DMS53 treated with DMSO at 0.1 percent for 48 hours (cell line): ENCODE data around the gene NDOR1.

ENCODE experiments used
- DNase-seq: peaks from one replicate; lab custom pipeline; 2025; ENCODE audit not compliant: unreplicated experiment; lab: John Stamatoyannopoulos, UW

The NDOR1 gene

GRCh38 chr9:137198051-137198901 lies 7.2 kb upstream of the NDOR1 start:
- peak; percentile 50 for DNase-seq

- no peak for DNase-seq
These were observed 6.6 kb upstream of the NDOR1 start for GRCh38 chr9:137198902-137199283.

GRCh38 chr9:137199411-137200121 lies 5.9 kb upstream of the NDOR1 start:
- no peak for DNase-seq

- DNase-seq = peak; percentile 98
These were observed 4.9 kb upstream of the NDOR1 start, which contains the start of gene TPRN for GRCh38 chr9:137200311-137201204. Gene TPRN (minus strand): TSS chr9:137200741. CDS start chr9:137200711, 30 bp downstream.

DNA sequence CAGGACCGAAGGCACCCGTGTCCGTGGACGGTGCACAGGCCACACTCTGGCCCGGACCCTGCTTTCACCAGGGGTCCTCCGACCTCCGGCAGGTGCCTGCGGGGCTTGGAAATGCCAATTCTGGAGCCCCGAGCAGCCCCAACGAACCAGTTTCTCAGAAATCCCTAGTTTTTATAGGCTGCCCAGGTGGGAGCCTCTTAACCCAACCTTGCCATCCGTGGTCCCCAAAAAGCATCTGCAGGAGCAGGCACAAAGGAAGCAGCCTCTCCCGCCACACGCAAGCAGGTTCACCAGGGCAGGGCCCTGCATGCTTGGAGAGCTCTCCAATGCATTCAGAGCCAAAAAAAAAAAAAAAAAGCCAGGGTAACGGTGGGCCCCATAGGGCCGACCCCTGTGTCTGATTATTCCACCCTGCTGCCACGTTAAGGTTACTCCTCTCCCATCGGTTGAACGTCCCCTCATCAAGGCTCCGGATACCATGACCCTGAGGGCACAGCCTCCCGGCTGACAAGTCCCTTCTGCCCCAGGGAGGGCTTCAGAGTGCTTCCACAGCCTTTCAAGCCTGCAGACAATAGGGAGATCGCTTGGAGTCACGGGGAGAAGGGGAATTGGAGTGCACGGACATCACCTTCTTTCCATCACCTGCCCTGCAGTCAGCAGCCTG lies 4.2 kb upstream of the NDOR1 start:
- DNase-seq = no peak

DNA sequence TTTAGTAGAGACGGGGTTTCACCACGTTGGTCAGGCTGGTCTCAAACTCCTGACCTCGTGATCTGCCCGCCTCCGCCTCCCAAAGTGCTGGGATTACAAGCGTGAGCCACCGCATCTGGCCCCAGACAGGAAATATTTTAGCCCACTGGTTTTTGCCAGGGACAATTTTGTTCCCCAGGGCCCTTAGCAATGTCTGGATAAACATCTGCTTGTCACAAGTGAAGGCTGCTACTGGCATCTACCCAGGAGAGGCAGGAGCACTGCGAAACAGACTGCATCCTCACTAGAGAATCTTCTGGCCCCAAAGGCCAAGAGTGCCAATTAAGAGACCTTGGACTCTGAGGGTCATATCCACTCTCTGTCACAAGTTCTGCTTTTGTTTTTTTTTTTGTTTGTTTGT lies 2.5 kb upstream of the NDOR1 start:
- DNase-seq = no peak

DNA sequence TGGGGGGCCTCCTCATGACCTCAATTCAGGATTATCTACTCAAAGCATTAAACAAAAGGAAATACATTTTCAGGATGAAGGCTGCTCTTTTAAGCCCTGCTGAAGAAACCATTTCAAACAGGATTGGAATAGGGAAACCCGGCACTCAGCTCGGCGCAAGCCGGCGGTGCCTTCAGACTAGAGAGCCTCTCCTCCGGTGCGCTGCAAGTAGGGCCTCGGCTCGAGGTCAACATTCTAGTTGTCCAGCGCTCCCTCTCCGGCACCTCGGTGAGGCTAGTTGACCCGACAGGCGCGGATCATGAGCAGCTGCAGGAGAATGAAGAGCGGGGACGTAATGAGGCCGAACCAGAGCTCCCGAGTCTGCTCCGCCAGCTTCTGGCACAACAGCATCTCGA lies 772 bp upstream of the NDOR1 start:
- DNase-seq = no peak

DNA sequence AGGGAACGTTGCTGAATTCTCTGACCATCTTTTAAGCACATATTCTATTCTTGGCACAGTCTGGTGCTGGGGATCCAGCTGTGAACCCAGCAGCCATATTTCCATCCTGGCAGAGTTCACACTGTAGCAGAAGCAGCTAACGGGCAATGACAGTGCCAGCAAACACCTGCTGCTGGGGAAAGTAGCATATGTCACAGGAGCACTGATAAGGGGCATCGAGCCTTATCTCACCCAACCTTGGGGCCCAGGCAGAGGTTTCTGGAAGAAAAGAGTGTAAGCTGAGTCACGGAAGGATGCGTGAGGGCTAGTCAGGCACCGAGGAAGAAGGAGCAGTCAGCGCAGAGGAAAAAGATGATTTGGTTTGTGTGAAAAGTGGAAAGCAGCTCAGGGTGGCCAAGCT lies 1.1 kb downstream of the NDOR1 start:
- DNase-seq = no peak

- no peak for DNase-seq
These were observed 6.0 kb downstream of the NDOR1 start for GRCh38 chr9:137211532-137211931.

GRCh38 chr9:137212520-137212919 lies 7.0 kb downstream of the NDOR1 start:
- DNase-seq = no peak

GRCh38 chr9:137213160-137214060 lies 7.9 kb downstream of the NDOR1 start:
- no peak for DNase-seq

DNA sequence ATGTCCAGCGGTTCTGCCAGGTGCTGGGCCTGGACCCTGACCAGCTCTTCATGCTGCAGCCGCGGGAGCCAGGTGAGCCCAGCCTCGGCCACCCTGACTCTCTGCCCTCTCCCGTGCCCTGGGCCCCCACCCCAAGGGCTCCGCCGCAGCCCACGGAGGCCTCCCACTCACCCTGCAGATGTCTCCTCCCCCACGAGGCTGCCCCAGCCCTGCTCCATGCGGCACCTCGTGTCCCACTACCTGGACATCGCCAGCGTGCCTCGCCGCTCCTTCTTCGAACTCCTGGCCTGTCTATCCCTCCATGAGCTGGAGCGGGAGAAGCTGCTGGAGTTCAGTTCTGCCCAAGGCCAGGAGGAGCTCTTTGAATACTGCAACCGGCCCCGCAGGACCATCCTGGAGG lies 9.1 kb downstream of the NDOR1 start:
- DNase-seq = no peak

DNA sequence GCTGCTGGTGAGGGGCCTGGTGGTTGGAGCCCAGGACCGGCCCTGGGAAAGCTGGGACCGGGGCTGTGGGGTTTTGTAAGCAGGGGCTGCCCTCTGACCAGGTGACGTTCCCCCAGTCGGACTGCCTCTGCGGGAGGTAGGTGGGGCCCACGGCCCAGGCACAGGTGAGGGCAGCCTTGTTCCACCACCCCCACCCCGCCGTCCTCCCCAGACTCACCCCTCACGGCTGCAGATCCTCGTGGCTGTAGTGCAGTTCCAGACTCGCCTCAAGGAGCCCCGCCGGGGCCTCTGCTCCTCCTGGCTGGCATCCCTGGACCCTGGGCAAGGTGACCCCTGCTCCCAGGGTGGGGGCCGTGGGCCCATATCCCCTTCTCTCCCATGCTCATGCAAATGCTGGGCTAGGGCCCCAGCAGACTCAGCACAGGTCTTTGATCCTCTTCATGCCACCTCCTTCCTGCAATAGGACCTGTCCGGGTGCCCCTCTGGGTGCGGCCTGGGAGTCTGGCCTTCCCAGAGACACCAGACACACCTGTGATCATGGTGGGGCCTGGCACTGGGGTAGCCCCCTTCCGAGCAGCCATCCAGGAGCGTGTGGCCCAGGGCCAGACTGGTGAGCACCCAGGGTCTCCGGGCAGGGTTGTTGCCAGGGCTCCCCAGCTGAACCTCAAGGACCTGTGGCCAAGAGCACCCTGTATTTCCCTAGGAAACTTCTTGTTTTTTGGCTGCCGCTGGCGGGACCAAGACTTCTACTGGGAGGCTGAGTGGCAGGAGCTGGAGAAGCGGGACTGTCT lies 9.9 kb downstream of the NDOR1 start:
- no peak for DNase-seq

GRCh38 chr9:137216188-137216965 lies 10.9 kb downstream of the NDOR1 start:
- DNase-seq = no peak

- DNase-seq = no peak
These were observed 12.0 kb downstream of the NDOR1 start for GRCh38 chr9:137217276-137218211.

DNA sequence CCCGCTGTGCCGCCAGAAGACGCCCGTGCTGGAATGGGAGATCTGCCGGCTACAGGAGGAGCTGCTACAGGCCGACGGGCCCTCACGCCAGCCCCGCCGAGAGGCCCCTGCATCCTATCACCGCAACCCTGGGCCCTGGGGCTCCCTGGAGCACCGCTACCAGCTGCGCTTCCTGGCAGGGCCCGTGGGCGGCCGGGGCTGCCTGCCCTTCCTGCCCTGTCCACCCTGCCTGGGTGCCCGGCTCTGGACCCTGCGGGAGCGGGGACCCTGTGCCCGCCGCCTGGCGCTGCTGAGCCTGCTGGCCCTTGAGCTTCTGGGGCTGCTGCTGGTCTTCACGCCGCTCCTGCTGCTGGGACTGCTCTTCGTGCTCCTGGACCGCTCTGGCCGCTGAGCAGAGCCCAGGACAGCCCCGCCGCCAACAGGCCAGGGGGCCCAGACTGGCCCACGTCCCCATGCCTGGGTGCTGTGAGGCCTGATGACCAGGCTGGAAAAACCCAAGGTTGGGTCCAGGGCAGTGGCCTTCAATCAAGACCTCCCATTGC lies 12.8 kb downstream of the NDOR1 start:
- no peak for DNase-seq

DNA sequence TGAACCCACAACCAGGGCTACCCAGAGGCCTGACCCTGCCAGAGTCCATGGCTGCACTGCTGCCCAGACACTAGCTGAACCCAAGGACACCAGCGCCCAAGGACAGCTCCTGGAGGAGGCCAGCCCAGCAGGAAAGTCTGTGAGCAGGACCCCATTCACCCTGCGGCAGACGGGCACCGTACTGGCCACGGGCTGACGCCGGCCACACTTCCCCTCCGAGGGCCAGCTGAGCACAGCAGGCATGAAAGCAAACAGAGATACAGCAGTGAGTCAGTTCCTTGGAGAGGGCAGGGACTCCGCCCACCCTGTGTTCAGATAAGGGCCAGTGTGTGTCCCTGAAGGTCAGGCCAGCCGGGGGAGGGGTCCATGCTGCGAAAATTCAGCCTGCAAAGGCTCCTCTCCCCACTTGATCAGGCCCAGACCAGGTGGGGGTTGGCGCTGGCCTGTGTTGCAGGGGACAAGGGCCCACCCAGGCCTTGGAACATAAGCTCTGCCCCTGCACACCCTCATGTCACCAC lies 13.3 kb downstream of the NDOR1 start:
- peak; percentile 85 for DNase-seq
